Lung (tissue), 12 donors: ENCODE results near the gene TNS3. TPM values are rescaled to one million over a fixed set of nuclear protein-coding genes. Genes with fewer than 3 reads are reported as not detected.

Experiments
- ATAC-seq: fragments of 200-7000 bp; cut with Tn5 transposase; one replicate; pipeline ENCODE4 v1.9.1; 2020; ENCODE audit warnings: moderate number of reproducible peaks; ENCODE audit not compliant: insufficient read depth, low FRiP score
- DNase-seq, 3 donors: peaks; one replicate each; pipeline ENCODE4 v3.0.0-alpha.2; 2013 to 2017
- H3K27ac ChIP-seq, 2 donors: one replicate each; pipeline ENCODE4 v1.5.1; 2013; ENCODE audit warnings: mild to moderate bottlenecking in 2 of 2, moderate library complexity in 2 of 2, control low read depth in 1 of 2, inconsistent platforms in 1 of 2, low read depth in 1 of 2, low read length in 1 of 2
- H3K27me3 ChIP-seq, 3 donors: one replicate each; pipeline ENCODE4 v1.5.1; 2013; ENCODE audit warnings: low read length in 2 of 3; ENCODE audit not compliant: control insufficient read depth in 3 of 3, insufficient read depth in 3 of 3
- H3K36me3 ChIP-seq, 4 donors: one replicate each; pipeline ENCODE4 v1.5.1; 2013; ENCODE audit warnings: low read length in 4 of 4, mild to moderate bottlenecking in 1 of 4, moderate library complexity in 1 of 4; ENCODE audit not compliant: control insufficient read depth in 4 of 4, insufficient read depth in 4 of 4
- H3K4me1 ChIP-seq, 5 donors: one replicate each; pipeline ENCODE4 v1.5.1; 2013; ENCODE audit warnings: low read length in 5 of 5, mild to moderate bottlenecking in 2 of 5, moderate library complexity in 1 of 5; ENCODE audit not compliant: control insufficient read depth in 5 of 5, insufficient read depth in 5 of 5
- H3K4me3 ChIP-seq: one replicate; pipeline ENCODE4 v1.5.1; 2013; ENCODE audit warnings: mild to moderate bottlenecking, control low read depth, moderate library complexity
- H3K9ac ChIP-seq, 2 donors: one replicate each; pipeline ENCODE4 v1.5.1; 2013; ENCODE audit warnings: low read length in 2 of 2, control low read depth in 1 of 2; ENCODE audit not compliant: insufficient read depth in 1 of 2
- H3K9me3 ChIP-seq, 4 donors: one replicate each; pipeline ENCODE4 v1.5.1; 2013; ENCODE audit warnings: low read length in 3 of 4, mild to moderate bottlenecking in 1 of 4, moderate library complexity in 1 of 4; ENCODE audit not compliant: control insufficient read depth in 4 of 4, insufficient read depth in 3 of 4
- CTCF ChIP-seq: IDR thresholded peaks from 2 replicates; pipeline ENCODE4 v1.5.1; 2012; ENCODE audit warnings: mild to moderate bottlenecking; ENCODE audit errors: control extremely low read depth, extremely low read depth
- WGBS, 2 donors: extraction: QIAGEN DNeasy Blood & Tissue Kit; methylation state at CpG; one replicate each; pipeline ENCODE4 v1.1.7; 2013; 5-methylcytosine and 5-hydroxymethylcytosine counted together
- polyA plus RNA-seq, 2 donors: library from polyadenylated mRNA; stranded (reverse); fragments of 200-250 nt; gene quantifications; one replicate each; pipeline ENCODE4 v1.2.1, GENCODE V29; 2013
- total RNA-seq, 2 donors: library from RNA; depleted of rRNA in 1 of 2; stranded (reverse); fragments of >200 nt in 1 of 2; gene quantifications; one replicate each; pipeline ENCODE4 v1.2.1, GENCODE V29; 2014 to 2021
- donor health status: control.
- donor health status: control.
- donor health status: Bipolar disorder and iron deficiency.
- donor health status: healthy.
- donor health status: DM: yes; HTN: yes; CAD: no.

Gene TNS3
- total and polyA plus RNA-seq, 4 donors, result 23.8 to 140 (median 85.7) TPM

GRCh38 chr7:47258798-47259197 lies 323.1 kb downstream of the TNS3 start:
- Histone ChIP-seq H3K4me3 (no peak overlapping the region), H3K27ac (no peak overlapping the region), H3K4me1 (peaks cover 0 to 10% (median 0%) of the 10 kb centered on the region in 5 donors), H3K9ac (no peak overlapping the region), H3K36me3 (peaks cover 0 to 7% (median 0%) of the 10 kb centered on the region in 4 donors), H3K27me3 (no peaks in the 10 kb centered on the region), H3K9me3 (peaks cover 0 to 3% (median 0%) of the 10 kb centered on the region in 4 donors)
- TF ChIP-seq CTCF, result no peak
- WGBS, 2 donors, result 92 to 96% methylated on average over 2 of the region's 2 CpGs
- DNase-seq (no peak), ATAC-seq (no peak)

- WGBS, 2 donors, result 70 to 81% methylated on average over 4 of the region's 4 CpGs
Observed at GRCh38 chr7:47256016-47256415, 325.9 kb downstream of the TNS3 start.

GRCh38 chr7:47255441-47255840 lies 326.5 kb downstream of the TNS3 start:
- no peak for TF ChIP-seq CTCF

More at GRCh38 chr7:47256016-47256415, 325.9 kb downstream of the TNS3 start:
- peaks cover 0 to 3% (median 0%) of the 10 kb centered on the region in 4 donors for H3K9me3 ChIP-seq
- DNase-seq (no peak), ATAC-seq (no peak)
- no peak for TF ChIP-seq CTCF
- no peak overlapping the region for H3K9ac ChIP-seq
- H3K4me3 ChIP-seq, result no peak overlapping the region
- peaks cover 0 to 14% (median 0%) of the 10 kb centered on the region in 5 donors for H3K4me1 ChIP-seq
- peaks cover 0 to 7% (median 0%) of the 10 kb centered on the region in 4 donors for H3K36me3 ChIP-seq
- no peak overlapping the region for H3K27ac ChIP-seq
- no peaks in the 10 kb centered on the region for H3K27me3 ChIP-seq

GRCh38 chr7:47255007-47255406 lies 326.9 kb downstream of the TNS3 start:
- 84 to 92% methylated on average over 7 of the region's 7 CpGs for WGBS, 2 donors
- Histone ChIP-seq H3K27ac (no peak overlapping the region), H3K9me3 (no peaks in the 10 kb centered on the region), H3K36me3 (peaks cover 0 to 2% (median 0%) of the 10 kb centered on the region in 4 donors), H3K9ac (no peak overlapping the region), H3K27me3 (no peaks in the 10 kb centered on the region), H3K4me3 (no peak overlapping the region), H3K4me1 (peaks cover 0 to 14% (median 0%) of the 10 kb centered on the region in 5 donors)
- no peak for TF ChIP-seq CTCF
- ATAC-seq (no peak), DNase-seq (no peak)

More at GRCh38 chr7:47255441-47255840, 326.5 kb downstream of the TNS3 start:
- no peak for DNase-seq
- Histone ChIP-seq H3K27me3 (no peaks in the 10 kb centered on the region), H3K4me3 (no peak overlapping the region), H3K9me3 (peaks cover 0 to 2% (median 0%) of the 10 kb centered on the region in 4 donors), H3K9ac (no peak overlapping the region), H3K27ac (no peak overlapping the region), H3K36me3 (peaks cover 0 to 5% (median 0%) of the 10 kb centered on the region in 4 donors), H3K4me1 (peaks cover 0 to 14% (median 0%) of the 10 kb centered on the region in 5 donors)
- no peak for ATAC-seq
- 90 to 97% methylated on average over 3 of the region's 3 CpGs for WGBS, 2 donors
